ENCODE data around the gene GNAL. TPM values are rescaled to one million over a fixed set of nuclear protein-coding genes. Genes with fewer than 3 reads are reported as not detected.

The GNAL gene
- total RNA-seq, 1 donor from 2014 or later, result 9.7 TPM

DNA sequence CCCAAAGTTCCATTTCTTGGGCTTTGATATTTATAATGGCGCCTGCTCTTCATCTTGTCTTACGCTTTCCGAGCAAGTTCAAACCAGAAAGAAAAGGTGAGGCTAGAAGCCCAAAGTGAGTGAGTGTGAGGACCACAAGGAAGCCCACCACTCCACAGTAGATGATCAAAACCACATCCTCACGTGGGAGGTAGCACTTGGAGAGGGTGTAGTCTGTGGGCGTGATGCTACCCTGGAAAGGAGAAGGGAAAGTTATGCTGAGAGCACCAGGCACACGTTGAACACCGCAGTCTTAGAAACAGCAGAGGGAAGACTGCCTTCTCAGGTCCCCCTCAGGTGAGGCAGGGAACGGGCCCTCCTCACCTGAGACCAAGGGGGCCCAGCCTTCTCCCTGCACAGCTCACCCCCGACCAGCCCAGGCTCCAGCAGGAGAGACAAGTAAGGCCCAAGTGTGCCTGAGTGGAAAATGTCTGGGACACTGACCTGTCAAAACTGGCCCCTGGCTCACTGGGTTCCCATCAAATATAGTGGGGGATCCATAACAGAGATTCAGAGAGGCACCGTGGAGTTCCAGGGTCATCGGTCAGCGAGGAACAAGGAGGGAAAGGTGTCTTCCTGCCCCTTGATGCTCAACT is 195.4 kb downstream of the GNAL start:
- H3K27ac Mint-ChIP-seq (ENCODE audit: unreplicated experiment), result no peak overlapping the region

DNA sequence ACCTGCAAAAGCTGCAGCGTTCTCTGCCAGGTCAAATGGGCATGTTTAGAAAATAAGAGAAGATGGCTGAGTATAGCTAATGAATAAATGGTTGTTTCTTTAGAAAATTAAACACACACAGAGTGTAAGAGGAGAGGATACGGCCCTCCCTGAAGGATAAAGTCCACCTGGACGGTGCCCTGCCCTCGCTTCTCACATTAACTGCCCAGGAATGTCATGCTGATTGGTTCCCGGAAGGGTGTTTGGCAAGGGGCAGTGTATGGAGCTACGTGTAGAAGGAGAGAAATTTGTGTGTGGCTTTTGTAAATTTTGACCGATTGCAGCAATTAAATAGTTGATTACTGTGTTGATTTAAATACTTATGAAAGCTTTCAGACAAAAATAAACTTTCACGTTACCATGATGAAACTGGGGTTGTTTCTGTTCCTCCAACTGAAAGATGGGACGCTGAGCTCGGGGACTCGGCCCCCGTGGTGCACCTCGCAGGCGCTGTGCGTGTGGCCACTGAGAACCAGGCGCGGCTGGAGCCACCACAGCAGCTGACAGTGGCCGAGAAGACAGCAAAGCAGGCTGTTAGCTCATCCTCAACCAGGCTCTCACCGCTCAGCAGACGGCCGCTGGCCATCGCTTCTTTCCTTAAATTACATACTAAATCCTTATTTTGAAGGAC is 196.3 kb downstream of the GNAL start:
- peaks cover 5% of the 10 kb centered on the region for H3K4me1 Mint-ChIP-seq (ENCODE audit: unreplicated experiment)
- H3K4me3 Mint-ChIP-seq (ENCODE audit: unreplicated experiment), result no peak overlapping the region
- peaks cover 25% of the 10 kb centered on the region for H3K36me3 Mint-ChIP-seq (ENCODE audit: low read depth, unreplicated experiment)
- H3K27me3 Mint-ChIP-seq (ENCODE audit: unreplicated experiment), result peaks cover 2% of the 10 kb centered on the region
- DNase-seq (ENCODE audit: low spot score), result no peak
- H3K27ac Mint-ChIP-seq (ENCODE audit: unreplicated experiment), result no peak overlapping the region
- TF ChIP-seq, protein P1, sequence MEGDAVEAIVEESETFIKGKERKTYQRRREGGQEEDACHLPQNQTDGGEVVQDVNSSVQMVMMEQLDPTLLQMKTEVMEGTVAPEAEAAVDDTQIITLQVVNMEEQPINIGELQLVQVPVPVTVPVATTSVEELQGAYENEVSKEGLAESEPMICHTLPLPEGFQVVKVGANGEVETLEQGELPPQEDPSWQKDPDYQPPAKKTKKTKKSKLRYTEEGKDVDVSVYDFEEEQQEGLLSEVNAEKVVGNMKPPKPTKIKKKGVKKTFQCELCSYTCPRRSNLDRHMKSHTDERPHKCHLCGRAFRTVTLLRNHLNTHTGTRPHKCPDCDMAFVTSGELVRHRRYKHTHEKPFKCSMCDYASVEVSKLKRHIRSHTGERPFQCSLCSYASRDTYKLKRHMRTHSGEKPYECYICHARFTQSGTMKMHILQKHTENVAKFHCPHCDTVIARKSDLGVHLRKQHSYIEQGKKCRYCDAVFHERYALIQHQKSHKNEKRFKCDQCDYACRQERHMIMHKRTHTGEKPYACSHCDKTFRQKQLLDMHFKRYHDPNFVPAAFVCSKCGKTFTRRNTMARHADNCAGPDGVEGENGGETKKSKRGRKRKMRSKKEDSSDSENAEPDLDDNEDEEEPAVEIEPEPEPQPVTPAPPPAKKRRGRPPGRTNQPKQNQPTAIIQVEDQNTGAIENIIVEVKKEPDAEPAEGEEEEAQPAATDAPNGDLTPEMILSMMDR (IDR thresholded peaks at IDR 0.05; ENCODE audit: unreplicated experiment), result no peak
- H3K9me3 Mint-ChIP-seq (ENCODE audit: unreplicated experiment), result no peaks in the 10 kb centered on the region

More for the DNA sequence above, 195.4 kb downstream of the GNAL start:
- TF ChIP-seq, protein P1 (IDR thresholded peaks at IDR 0.05; ENCODE audit: unreplicated experiment), result no peak
- DNase-seq (ENCODE audit: low spot score), result no peak
- Mint-ChIP-seq H3K9me3 (ENCODE audit: unreplicated experiment) (no peaks in the 10 kb centered on the region), H3K27me3 (ENCODE audit: unreplicated experiment) (no peaks in the 10 kb centered on the region), H3K4me3 (ENCODE audit: unreplicated experiment) (no peak overlapping the region), H3K36me3 (ENCODE audit: low read depth, unreplicated experiment) (peaks cover 24% of the 10 kb centered on the region), H3K4me1 (ENCODE audit: unreplicated experiment) (peaks cover 5% of the 10 kb centered on the region)

DNA sequence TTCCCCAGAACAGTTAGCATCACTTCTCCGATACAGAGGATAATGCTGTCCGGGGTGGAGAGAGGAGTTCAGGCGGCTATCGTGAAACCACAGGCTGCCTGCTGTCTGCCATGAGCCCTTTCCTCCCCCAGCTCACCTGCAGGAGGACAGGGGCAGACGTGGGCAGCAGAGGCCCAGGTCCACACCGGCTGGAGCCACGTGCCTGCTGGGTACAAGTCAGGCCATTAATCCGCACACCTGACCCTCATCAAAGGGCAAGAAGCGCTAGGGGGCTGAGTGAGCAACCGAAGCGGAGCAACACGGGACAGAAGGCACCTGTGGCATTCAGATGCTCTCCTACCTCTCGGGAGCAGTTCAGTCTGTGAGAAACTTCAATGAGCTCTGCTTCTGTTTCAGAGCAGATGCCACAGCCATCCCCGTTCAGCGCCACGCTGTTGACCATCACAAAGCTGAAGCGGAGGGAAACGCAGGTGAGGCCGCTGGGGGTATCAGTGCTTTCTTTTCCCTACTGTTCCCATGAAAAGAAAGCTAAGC is 197.6 kb downstream of the GNAL start:
- H3K9me3 Mint-ChIP-seq (ENCODE audit: unreplicated experiment), result no peaks in the 10 kb centered on the region
- peaks cover 5% of the 10 kb centered on the region for H3K4me1 Mint-ChIP-seq (ENCODE audit: unreplicated experiment)
- H3K36me3 Mint-ChIP-seq (ENCODE audit: low read depth, unreplicated experiment), result peaks cover 21% of the 10 kb centered on the region
- peaks cover 2% of the 10 kb centered on the region for H3K27me3 Mint-ChIP-seq (ENCODE audit: unreplicated experiment)
- TF ChIP-seq, protein P1 (IDR thresholded peaks at IDR 0.05; ENCODE audit: unreplicated experiment), result no peak
- H3K27ac Mint-ChIP-seq (ENCODE audit: unreplicated experiment), result no peak overlapping the region
- H3K4me3 Mint-ChIP-seq (ENCODE audit: unreplicated experiment), result no peak overlapping the region
- no peak for DNase-seq (ENCODE audit: low spot score)

DNA sequence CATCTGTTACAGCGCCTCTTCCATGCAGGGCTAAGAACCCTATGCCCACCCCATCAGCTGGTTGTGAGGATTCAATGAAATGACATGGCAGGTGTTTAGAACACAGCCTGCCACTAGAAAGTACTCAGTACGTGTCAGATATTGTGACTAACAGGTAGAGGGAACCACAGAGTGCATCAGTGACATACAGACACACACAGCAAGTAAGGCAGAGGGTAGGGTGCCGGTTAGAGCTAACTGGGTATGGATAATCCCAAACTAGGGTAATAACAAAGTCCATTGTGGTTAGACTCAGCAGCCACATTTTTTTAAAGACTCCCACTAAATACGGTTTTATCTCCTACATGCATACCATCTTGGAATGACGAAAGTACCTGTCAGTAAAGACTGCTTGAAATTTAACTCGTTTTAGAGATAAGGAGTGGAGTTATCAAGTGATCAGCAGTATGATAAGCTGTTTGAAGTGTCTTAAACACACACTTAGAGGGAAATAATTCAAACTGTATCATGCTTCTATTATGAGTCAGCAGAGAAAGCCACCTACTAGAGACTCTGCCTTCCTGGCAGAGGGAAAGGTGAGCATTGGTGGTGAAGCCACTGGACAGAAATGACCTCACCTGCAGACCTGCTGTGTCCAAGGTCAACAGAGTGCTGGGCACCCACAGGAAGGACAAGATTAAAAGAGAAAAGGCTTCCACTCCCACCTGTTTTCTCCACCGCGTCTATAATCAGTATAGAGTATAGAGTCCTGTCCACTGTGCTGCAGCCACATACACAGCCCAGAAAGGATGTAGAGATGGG is 198.5 kb downstream of the GNAL start:
- peaks cover 2% of the 10 kb centered on the region for H3K27me3 Mint-ChIP-seq (ENCODE audit: unreplicated experiment)
- peaks cover 6% of the 10 kb centered on the region for H3K4me1 Mint-ChIP-seq (ENCODE audit: unreplicated experiment)
- no peaks in the 10 kb centered on the region for H3K9me3 Mint-ChIP-seq (ENCODE audit: unreplicated experiment)
- H3K4me3 Mint-ChIP-seq (ENCODE audit: unreplicated experiment), result no peak overlapping the region
- TF ChIP-seq, protein P1 (IDR thresholded peaks at IDR 0.05; ENCODE audit: unreplicated experiment), result no peak
- no peak overlapping the region for H3K27ac Mint-ChIP-seq (ENCODE audit: unreplicated experiment)
- peaks cover 18% of the 10 kb centered on the region for H3K36me3 Mint-ChIP-seq (ENCODE audit: low read depth, unreplicated experiment)
- DNase-seq (ENCODE audit: low spot score), result no peak

All from endothelial cell (in vitro differentiated cells).